ENCODE measurements around the gene FOXJ3.

- TF ChIP-seq CTCF (IDR thresholded peaks at IDR 0.05) (no peak), POLR2AphosphoS5 (IDR thresholded peaks at IDR 0.05) (no peak)
Observed at GRCh38 chr1:42139444-42139843, 195.6 kb downstream of the FOXJ3 start.

Measured in breast epithelium (tissue), 3 donors.